Esophagus mucosa (tissue), 1 donor: ENCODE results near the gene TTYH3. TPM values are rescaled to one million over a fixed set of nuclear protein-coding genes. Genes with fewer than 3 reads are reported as not detected.
"Not testable (repeated sequence)": the region's sequence is repeated elsewhere in the genome, so short reads cannot be mapped to it uniquely, and the experiment has no call there.

Source experiments
- ATAC-seq: fragments of 200-7000 bp; cut with Tn5 transposase; one replicate; pipeline ENCODE4 v1.9.1; 2020
- total RNA-seq: library from RNA; stranded (reverse); gene quantifications from one replicate; pipeline ENCODE4 v1.2.4, GENCODE V29; 2023
- donor health status: DM: yes; HTN: yes; CAD: no.

The TTYH3 gene
- total RNA-seq, 1 donor from 2014 or later: 11.7 TPM

GRCh38 chr7:2602406-2603043, 29.3 kb upstream of the TTYH3 start:
- peak; percentile 12 for ATAC-seq

- ATAC-seq: no peak
Measured at GRCh38 chr7:2603044-2603965, 28.5 kb upstream of the TTYH3 start.

GRCh38 chr7:2604608-2605174, 27.1 kb upstream of the TTYH3 start:
- ATAC-seq: no peak

- ATAC-seq: no peak
Measured at GRCh38 chr7:2605608-2606538, 25.9 kb upstream of the TTYH3 start.

GRCh38 chr7:2606539-2606936, 25.2 kb upstream of the TTYH3 start:
- no peak for ATAC-seq

GRCh38 chr7:2607122-2607922, 24.5 kb upstream of the TTYH3 start:
- peak; percentile 43 for ATAC-seq

- no peak for ATAC-seq
Measured at GRCh38 chr7:2607923-2608904, 23.6 kb upstream of the TTYH3 start.

GRCh38 chr7:2608921-2609411, 22.8 kb upstream of the TTYH3 start:
- ATAC-seq: no peak

- not testable (repeated sequence) for ATAC-seq
Measured at GRCh38 chr7:2609646-2610045, 22.1 kb upstream of the TTYH3 start.

GRCh38 chr7:2610466-2610865, 21.3 kb upstream of the TTYH3 start:
- ATAC-seq: no peak

GRCh38 chr7:2610898-2611297, 20.9 kb upstream of the TTYH3 start:
- ATAC-seq: no peak

GRCh38 chr7:2611401-2611800, 20.4 kb upstream of the TTYH3 start:
- ATAC-seq: no peak

GRCh38 chr7:2611922-2612321, 19.9 kb upstream of the TTYH3 start:
- ATAC-seq: no peak

- ATAC-seq: peak; percentile 14
Measured at GRCh38 chr7:2612445-2613097, 19.2 kb upstream of the TTYH3 start.

- ATAC-seq: no peak
Measured at GRCh38 chr7:2613098-2613930, 18.5 kb upstream of the TTYH3 start.

- no peak for ATAC-seq
Measured at GRCh38 chr7:2613931-2614600, 17.7 kb upstream of the TTYH3 start.

- ATAC-seq: no peak
Measured at GRCh38 chr7:2614631-2615330, 17.0 kb upstream of the TTYH3 start.
